IPS-20b (cell line): Measurements from ENCODE around the gene SEC22C.

Experiments used
- H3K27ac ChIP-seq: one replicate; pipeline ENCODE4 v1.5.1; 2013; ENCODE audit warnings: low read length
- H3K27me3 ChIP-seq: 2 replicates; pipeline ENCODE4 v1.6.1; 2013; ENCODE audit warnings: mild to moderate bottlenecking, low read length, inconsistent platforms; ENCODE audit not compliant: insufficient read depth
- H3K36me3 ChIP-seq: 2 replicates; pipeline ENCODE4 v1.6.1; 2013; ENCODE audit warnings: low read depth, mild to moderate bottlenecking, inconsistent platforms, low read length, moderate library complexity; ENCODE audit not compliant: insufficient read depth
- H3K4me1 ChIP-seq: 2 replicates; pipeline ENCODE4 v1.6.1; 2013; ENCODE audit warnings: mild to moderate bottlenecking, control low read depth, inconsistent platforms, low read length, moderate library complexity; ENCODE audit not compliant: insufficient read depth
- H3K4me3 ChIP-seq: 2 replicates; pipeline ENCODE4 v1.5.1; 2013; ENCODE audit warnings: mild to moderate bottlenecking, low read length, inconsistent platforms
- H3K9ac ChIP-seq: 2 replicates; pipeline ENCODE4 v1.6.1; 2013; ENCODE audit warnings: low read depth, mild to moderate bottlenecking, inconsistent platforms, low read length, moderate library complexity
- H3K9me3 ChIP-seq: 2 replicates; pipeline ENCODE4 v1.6.1; 2013; ENCODE audit warnings: mild to moderate bottlenecking, low read depth, low read length, inconsistent platforms; ENCODE audit not compliant: insufficient read depth

SEC22C gene

DNA sequence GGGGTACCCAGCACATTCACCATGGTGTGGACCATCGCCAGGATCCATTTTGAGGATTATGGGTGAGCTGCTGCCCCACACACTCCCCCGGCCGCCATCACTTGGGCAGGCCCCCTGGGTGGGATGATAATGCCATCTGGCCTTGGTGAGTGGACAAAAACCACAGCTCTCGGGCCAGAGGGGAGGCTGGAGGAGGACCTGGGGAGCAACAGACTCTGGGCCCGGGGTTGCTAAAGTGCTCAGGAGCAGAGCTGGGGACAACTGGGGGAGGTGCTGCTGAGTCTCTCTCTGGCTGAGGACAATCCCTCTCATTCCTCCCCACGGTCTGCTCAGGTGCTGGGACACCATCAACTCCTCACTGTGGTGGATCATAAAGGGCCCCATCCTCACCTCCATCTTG lies 50.3 kb downstream of the SEC22C start:
- Histone ChIP-seq H3K27ac (no peak overlapping the region), H3K4me3 (no peak overlapping the region), H3K36me3 (no peaks in the 10 kb centered on the region), H3K4me1 (peaks cover 11% of the 10 kb centered on the region), H3K9me3 (no peaks in the 10 kb centered on the region), H3K27me3 (no peaks in the 10 kb centered on the region), H3K9ac (no peak overlapping the region)

DNA sequence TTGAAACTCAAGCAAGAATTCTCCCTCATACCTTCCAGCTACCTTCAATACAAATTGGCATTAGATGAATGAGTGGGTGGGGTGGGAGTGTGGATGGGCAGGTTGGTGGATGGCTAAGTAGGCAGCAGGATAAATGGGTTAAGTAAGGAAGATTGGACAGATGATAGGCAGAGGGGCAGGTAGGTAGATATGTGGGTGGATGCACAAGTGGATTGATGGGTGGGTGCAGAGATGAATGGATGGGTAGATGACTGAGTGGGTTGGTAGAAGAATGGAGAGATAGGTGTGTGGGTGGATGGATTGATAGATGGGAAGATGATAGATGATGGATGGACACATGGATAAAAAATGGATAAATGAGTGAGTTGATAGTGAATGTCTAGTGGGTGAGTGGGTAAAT lies 51.7 kb downstream of the SEC22C start:
- Histone ChIP-seq H3K9ac (no peak overlapping the region), H3K27ac (no peak overlapping the region), H3K4me1 (peaks cover 5% of the 10 kb centered on the region)

DNA sequence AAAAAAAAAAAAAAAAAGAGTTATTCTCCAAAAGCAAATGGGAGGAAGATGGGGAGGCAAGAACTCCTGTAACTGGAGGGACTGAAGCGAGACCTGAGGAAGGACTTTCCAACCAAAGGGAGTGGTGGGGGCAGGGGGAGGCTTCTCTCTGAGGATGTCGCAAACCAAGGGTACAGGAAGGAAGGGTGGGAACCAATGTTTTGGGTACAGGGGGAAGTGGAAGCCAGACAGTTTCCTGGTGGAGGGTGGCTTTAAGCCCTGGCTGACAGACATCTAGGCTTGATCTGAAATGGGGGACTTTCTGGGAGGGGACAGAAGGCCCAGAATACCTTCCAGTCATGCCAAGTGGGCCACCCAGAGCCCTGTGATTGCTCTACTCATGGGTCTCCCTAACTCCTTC lies 52.3 kb downstream of the SEC22C start:
- H3K4me1 ChIP-seq, result peaks cover 5% of the 10 kb centered on the region

More for the DNA sequence above, 51.7 kb downstream of the SEC22C start:
- Histone ChIP-seq H3K4me3 (no peak overlapping the region), H3K36me3 (no peaks in the 10 kb centered on the region), H3K27me3 (no peaks in the 10 kb centered on the region), H3K9me3 (no peaks in the 10 kb centered on the region)

DNA sequence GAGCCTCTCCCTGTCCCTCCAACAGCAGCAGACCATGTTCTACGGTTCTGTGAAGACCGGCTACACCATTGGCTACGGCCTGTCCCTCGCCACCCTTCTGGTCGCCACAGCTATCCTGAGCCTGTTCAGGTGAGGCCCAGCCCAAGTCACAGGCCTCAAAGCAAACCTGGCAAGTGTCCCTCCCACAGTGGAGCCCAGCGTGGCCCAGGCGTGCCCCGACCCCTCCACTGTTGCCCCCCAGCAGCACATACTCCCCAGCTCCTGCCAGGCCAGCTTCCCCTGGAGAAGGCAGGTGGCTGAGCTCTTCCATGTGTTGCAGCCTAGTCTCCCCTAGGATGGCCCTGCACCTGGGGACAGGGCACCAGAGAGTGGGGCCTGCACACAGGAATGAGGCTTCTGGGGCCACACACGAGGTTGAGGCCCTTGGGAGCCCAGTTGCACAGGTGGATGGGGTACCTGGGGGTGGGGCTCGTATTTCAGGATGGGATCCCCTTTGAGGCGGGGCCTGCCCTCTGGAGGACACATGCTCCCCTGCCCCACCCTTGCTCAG lies 54.3 kb downstream of the SEC22C start:
- no peak overlapping the region for H3K9ac ChIP-seq
- H3K4me3 ChIP-seq, result no peak overlapping the region
- H3K27me3 ChIP-seq, result no peaks in the 10 kb centered on the region
- no peak overlapping the region for H3K27ac ChIP-seq
- no peaks in the 10 kb centered on the region for H3K4me1 ChIP-seq
- no peaks in the 10 kb centered on the region for H3K9me3 ChIP-seq
- H3K36me3 ChIP-seq, result no peaks in the 10 kb centered on the region

More for the DNA sequence above, 52.3 kb downstream of the SEC22C start:
- Histone ChIP-seq H3K36me3 (no peaks in the 10 kb centered on the region), H3K9me3 (no peaks in the 10 kb centered on the region), H3K27me3 (no peaks in the 10 kb centered on the region), H3K4me3 (no peak overlapping the region), H3K27ac (no peak overlapping the region), H3K9ac (no peak overlapping the region)

DNA sequence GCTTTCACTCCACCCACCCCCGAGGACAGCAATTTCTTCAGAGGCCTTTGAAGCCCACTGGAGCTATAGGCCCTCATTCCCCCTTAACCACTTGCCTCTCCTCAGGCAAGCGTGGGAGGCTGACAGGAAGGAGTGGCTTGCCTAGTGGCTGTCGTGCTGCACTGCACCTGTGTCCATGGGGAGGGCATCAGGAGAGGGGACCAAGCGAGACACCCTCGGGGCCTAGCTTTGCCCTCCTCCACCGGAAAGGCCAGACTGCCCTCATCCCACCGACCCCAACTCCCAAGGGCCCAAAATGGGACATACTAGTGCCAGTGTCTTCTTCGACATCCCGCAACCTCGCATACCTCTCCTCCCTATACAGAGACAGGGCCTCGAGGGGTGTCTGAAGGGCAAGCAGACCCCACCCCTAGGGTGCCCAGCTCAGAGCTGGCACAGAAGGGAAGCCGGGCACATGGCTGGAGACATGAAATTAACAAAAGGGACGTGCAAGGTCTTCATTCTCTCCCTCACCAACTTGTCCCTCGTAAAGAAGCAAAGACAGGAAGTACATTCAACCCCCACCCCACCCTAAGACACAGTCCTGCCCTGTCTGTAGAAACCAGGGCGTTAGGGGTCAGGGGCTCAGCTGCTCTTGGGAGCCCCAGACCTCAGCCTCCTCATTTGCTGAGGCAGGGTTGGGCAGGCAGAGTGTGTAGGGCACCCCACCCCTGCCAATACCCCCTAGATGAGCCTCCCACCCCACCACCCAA lies 55.0 kb downstream of the SEC22C start:
- no peak overlapping the region for H3K27ac ChIP-seq
- no peaks in the 10 kb centered on the region for H3K27me3 ChIP-seq
- H3K4me1 ChIP-seq, result no peaks in the 10 kb centered on the region
- H3K36me3 ChIP-seq, result no peaks in the 10 kb centered on the region
- no peak overlapping the region for H3K4me3 ChIP-seq
- H3K9me3 ChIP-seq, result no peaks in the 10 kb centered on the region
- H3K9ac ChIP-seq, result no peak overlapping the region

DNA sequence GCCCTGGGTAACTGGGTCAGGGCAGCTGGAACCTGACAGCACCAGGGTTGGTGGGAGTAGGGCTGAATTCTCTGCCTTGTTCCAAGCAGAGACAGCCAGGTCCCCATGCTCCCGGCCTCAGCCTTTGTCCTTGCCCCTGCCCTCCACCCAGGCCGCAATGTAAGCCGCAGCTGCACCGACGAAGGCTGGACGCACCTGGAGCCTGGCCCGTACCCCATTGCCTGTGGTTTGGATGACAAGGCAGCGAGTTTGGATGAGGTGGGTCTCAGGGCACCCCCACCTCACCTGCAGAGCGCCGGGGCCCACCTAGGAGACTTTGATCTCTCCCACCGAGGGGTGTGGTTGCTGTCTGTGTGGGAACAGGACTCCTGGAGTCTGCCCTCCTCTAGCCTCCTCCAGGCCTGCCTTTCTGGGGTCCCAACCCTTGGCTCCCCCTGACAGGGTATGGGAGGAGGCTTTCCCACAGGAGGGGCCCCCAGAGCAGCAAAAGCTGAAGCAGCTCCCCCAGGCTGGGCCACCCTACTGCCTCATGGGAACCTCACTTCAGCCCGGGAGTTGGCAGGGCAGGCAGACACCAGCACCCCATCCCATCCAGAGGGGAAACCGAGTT lies 55.9 kb downstream of the SEC22C start:
- H3K27me3 ChIP-seq, result no peaks in the 10 kb centered on the region
- no peak overlapping the region for H3K9ac ChIP-seq
- no peaks in the 10 kb centered on the region for H3K9me3 ChIP-seq
- H3K4me1 ChIP-seq, result no peaks in the 10 kb centered on the region
- no peak overlapping the region for H3K27ac ChIP-seq
- no peak overlapping the region for H3K4me3 ChIP-seq
- no peaks in the 10 kb centered on the region for H3K36me3 ChIP-seq

DNA sequence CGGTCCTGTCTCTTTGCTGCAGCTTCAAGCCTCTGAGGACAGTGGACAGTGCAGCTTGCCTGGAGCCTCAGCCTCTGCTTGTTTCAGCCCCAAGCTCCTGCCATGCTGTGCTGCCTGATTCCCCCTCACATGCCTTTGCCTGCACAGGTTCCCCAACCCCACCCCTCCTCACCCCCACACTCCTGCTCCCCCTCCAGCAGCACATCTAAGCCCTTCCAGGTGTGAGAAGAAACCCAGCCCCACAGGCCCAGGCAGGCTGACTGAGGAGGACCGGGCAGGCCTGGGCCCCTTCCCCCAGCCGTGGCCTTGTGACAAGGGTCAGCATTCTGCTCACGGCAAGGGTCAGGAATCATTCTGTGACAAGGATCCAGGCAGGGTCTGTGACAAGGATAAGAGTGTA lies 56.6 kb downstream of the SEC22C start:
- H3K27ac ChIP-seq, result no peak overlapping the region
- H3K36me3 ChIP-seq, result no peaks in the 10 kb centered on the region
- H3K9ac ChIP-seq, result no peak overlapping the region

DNA sequence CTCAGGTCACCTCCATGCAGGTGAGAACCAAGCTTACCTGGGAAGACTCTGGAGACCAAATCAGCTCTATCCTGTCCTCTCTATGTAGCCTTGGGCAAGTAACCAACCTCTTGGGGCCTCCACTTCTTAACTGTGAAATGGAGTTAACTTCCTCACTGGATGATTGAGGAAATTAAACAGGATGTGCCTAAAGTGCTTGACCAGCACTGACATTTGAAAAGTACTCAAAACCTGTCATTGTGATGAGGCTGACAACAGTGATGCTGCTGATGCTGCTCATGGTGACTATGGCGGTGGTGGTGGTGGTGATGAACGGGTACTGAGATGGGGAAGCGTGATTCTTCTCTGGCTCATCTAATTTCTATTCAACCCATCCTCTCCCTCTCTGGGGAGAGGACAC lies 57.0 kb downstream of the SEC22C start:
- no peak overlapping the region for H3K27ac ChIP-seq
- no peaks in the 10 kb centered on the region for H3K36me3 ChIP-seq
- no peaks in the 10 kb centered on the region for H3K4me1 ChIP-seq
- no peaks in the 10 kb centered on the region for H3K9me3 ChIP-seq
- no peak overlapping the region for H3K4me3 ChIP-seq
- no peak overlapping the region for H3K9ac ChIP-seq
- H3K27me3 ChIP-seq, result no peaks in the 10 kb centered on the region

More for the DNA sequence above, 56.6 kb downstream of the SEC22C start:
- Histone ChIP-seq H3K4me3 (no peak overlapping the region), H3K27me3 (no peaks in the 10 kb centered on the region), H3K4me1 (no peaks in the 10 kb centered on the region), H3K9me3 (no peaks in the 10 kb centered on the region)

DNA sequence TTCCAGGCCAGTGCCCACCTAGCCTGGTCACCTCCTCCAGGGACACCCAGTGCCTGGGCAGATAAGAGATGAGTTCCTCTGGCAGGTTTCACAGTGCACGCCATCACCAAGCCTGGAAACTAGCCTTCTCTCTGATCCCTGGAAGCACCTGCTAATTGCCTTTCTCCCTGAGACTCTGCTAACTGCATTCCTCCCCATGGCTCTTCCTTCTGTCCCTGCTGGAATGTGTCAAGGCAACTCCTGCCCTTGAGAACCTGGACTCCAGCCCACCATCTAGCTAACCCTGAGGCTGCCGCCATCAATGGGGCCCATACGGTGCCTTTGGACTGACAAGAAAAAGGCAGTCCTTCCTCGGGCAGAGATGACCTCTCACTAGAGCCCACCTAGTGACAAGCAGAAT lies 60.9 kb downstream of the SEC22C start:
- Histone ChIP-seq H3K4me1 (no peaks in the 10 kb centered on the region), H3K9me3 (no peaks in the 10 kb centered on the region), H3K36me3 (no peaks in the 10 kb centered on the region), H3K9ac (no peak overlapping the region), H3K4me3 (no peak overlapping the region), H3K27me3 (no peaks in the 10 kb centered on the region), H3K27ac (no peak overlapping the region)

DNA sequence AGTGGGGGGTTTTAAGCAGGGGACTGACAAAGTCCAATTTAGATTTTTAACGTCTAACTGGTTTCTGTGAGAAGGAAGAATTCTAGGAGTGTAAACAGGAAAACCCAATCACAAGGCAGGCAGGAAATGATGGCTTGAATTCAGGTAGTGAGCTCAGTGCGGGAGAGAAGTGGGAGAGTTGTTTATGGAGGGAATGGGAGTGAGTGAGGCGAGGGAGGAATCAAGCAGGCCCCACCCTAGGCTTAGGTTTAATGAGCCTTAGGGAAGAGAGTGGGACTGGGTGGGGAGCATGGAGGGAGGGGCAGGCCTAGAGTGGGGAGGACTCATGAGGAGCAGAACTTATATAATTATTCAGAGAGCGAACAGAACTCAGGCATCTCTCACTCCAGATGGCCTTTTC lies 61.4 kb downstream of the SEC22C start:
- Histone ChIP-seq H3K9ac (no peak overlapping the region), H3K27me3 (no peaks in the 10 kb centered on the region), H3K9me3 (no peaks in the 10 kb centered on the region), H3K4me3 (no peak overlapping the region), H3K27ac (no peak overlapping the region), H3K36me3 (no peaks in the 10 kb centered on the region), H3K4me1 (no peaks in the 10 kb centered on the region)

DNA sequence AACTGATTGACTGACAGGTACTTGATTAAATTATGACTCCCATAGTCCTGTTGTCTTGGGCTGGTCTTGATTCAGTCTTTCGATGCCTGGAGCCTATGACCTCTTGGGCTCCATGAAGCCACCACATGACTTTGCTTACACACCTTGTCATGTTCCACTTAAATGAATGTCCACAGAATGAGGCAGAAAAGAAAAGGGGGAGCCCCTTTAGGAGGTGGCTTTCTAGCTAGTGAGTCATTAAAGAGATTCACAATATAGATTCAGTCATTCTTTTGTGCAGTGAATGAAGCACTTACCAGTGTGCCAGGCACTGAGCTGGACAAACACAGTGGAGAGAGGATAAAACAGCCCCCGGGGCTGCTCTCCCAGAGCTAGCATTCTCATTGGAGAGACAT lies 62.2 kb downstream of the SEC22C start:
- no peaks in the 10 kb centered on the region for H3K27me3 ChIP-seq
- H3K36me3 ChIP-seq, result no peaks in the 10 kb centered on the region
- no peak overlapping the region for H3K4me3 ChIP-seq
- no peaks in the 10 kb centered on the region for H3K4me1 ChIP-seq
- no peak overlapping the region for H3K9ac ChIP-seq
- H3K9me3 ChIP-seq, result no peaks in the 10 kb centered on the region
- H3K27ac ChIP-seq, result no peak overlapping the region
